Psoas muscle (tissue), 8 donors: ENCODE results near the gene WDR83. TPM values are rescaled to one million over a fixed set of nuclear protein-coding genes. Genes with fewer than 3 reads are reported as not detected.

Experiments used
- ATAC-seq, 4 donors: fragments of 200-7000 bp; cut with Tn5 transposase; one replicate each; pipeline ENCODE4 v1.9.1; 2020; ENCODE audit warnings: moderate library complexity in 3 of 4, mild to moderate bottlenecking in 2 of 4
- DNase-seq, 2 donors: peaks; one replicate each; pipeline ENCODE4 v3.0.0-alpha.2; 2020
- H3K27ac ChIP-seq: fragments of 200-600 bp; one replicate; pipeline ENCODE4 v1.8.0; 2022
- H3K27me3 ChIP-seq, 3 donors: fragments of 200-600 bp in 1 of 3; one replicate each; pipeline versions ENCODE4 v1.6.1 to v1.8.0; 2013 to 2022; ENCODE audit warnings: low read length in 2 of 3, mild to moderate bottlenecking in 2 of 3, moderate library complexity in 1 of 3; ENCODE audit not compliant: insufficient read depth in 3 of 3
- H3K36me3 ChIP-seq, 2 donors: fragments of 200-600 bp in 1 of 2; one replicate each; pipeline versions ENCODE4 v1.6.1 to v1.8.0; 2013 to 2022; ENCODE audit warnings: low read depth in 1 of 2, mild to moderate bottlenecking in 1 of 2, moderate library complexity in 1 of 2; ENCODE audit not compliant: insufficient read depth in 1 of 2
- H3K4me1 ChIP-seq: fragments of 200-600 bp; one replicate; pipeline ENCODE4 v1.8.0; 2022
- H3K4me3 ChIP-seq: fragments of 200-600 bp; one replicate; pipeline ENCODE4 v1.8.0; 2022; ENCODE audit warnings: mild to moderate bottlenecking
- H3K9me3 ChIP-seq: fragments of 200-600 bp; one replicate; pipeline ENCODE4 v1.8.0; 2022
- CTCF ChIP-seq: fragments of 200-600 bp; IDR thresholded peaks from one replicate; pipeline ENCODE4 v1.8.0; 2022; ENCODE audit warnings: antibody characterized with exemption
- WGBS, 3 donors: extraction: QIAGEN DNeasy Blood & Tissue Kit; methylation state at CpG; one replicate each; pipeline versions ENCODE4 v1.1.6 to v1.1.7; 2013; 5-methylcytosine and 5-hydroxymethylcytosine counted together
- intact Hi-C, 2 donors: fragments of 100-400 bp; cut with DNase I; formaldehyde crosslinking; loops; one replicate each; pipeline versions ENCODE4 v1.11.0 to v1.14.2; 2022
- polyA plus RNA-seq, 3 donors: library from polyadenylated mRNA; stranded (reverse); fragments of 200-250 nt; gene quantifications; one replicate each; pipeline ENCODE4 v1.2.3, GENCODE V29; 2013
- total RNA-seq, 4 donors: library from RNA; stranded (reverse); fragmentation: NEBNext Ultra II Directional in 2 of 4; extraction: Animal tissue kit (Norgen Biotek cat#: 25700) in 2 of 4; gene quantifications; one replicate each; pipeline versions ENCODE4 v1.2.1 to v1.2.4, GENCODE V29; 2021 to 2023
- donor health status: healthy with polysubstance abuse.
- donor health status: DM: no; HTN: no; CAD: no; lungs with moderate emphysema.
- donor health status: Bipolar disorder and iron deficiency.
- donor health status: healthy.
- donor health status: DM: yes; HTN: yes; CAD: no.
- donor health status: DM: no; HTN: no; CAD: no.
- donor health status: DM: no; HTN: no; CAD: no.
- donor health status: DM: yes; HTN: yes; CAD: no.

WDR83 gene
- total and polyA plus RNA-seq, 7 donors: 1.8 to 9.1 (median 4.5) TPM

GRCh38 chr19:12646551-12646950 is 20.1 kb upstream of the WDR83 start:
- peaks cover 0 to 7% of the 10 kb centered on the region in 2 donors for H3K36me3 ChIP-seq
- WGBS, 3 donors: 77 to 82% (median 79%) methylated on average over 10 of the region's 10 CpGs
- no peaks in the 10 kb centered on the region for H3K27me3 ChIP-seq
- H3K4me1 ChIP-seq: peaks cover 10% of the 10 kb centered on the region
- H3K4me3 ChIP-seq: no peak overlapping the region
- DNase-seq: no peak
- TF ChIP-seq CTCF: no peak
- ATAC-seq: no peak
- intact Hi-C loops: no loop called here
- no peak overlapping the region for H3K27ac ChIP-seq
- no peaks in the 10 kb centered on the region for H3K9me3 ChIP-seq

GRCh38 chr19:12647047-12647446 is 19.6 kb upstream of the WDR83 start:
- peaks cover 0 to 12% of the 10 kb centered on the region in 2 donors for H3K36me3 ChIP-seq
- ATAC-seq (peak in 2 of 4 donors; percentile 4 to 16), DNase-seq (no peak)
- H3K27ac ChIP-seq: no peak overlapping the region
- H3K4me3 ChIP-seq: no peak overlapping the region
- TF ChIP-seq CTCF: no peak
- intact Hi-C loops: no loop called here
- no peaks in the 10 kb centered on the region for H3K27me3 ChIP-seq
- H3K4me1 ChIP-seq: peaks cover 10% of the 10 kb centered on the region
- 70 to 75% (median 71%) methylated on average over 8 of the region's 8 CpGs for WGBS, 3 donors
- H3K9me3 ChIP-seq: no peaks in the 10 kb centered on the region

DNA sequence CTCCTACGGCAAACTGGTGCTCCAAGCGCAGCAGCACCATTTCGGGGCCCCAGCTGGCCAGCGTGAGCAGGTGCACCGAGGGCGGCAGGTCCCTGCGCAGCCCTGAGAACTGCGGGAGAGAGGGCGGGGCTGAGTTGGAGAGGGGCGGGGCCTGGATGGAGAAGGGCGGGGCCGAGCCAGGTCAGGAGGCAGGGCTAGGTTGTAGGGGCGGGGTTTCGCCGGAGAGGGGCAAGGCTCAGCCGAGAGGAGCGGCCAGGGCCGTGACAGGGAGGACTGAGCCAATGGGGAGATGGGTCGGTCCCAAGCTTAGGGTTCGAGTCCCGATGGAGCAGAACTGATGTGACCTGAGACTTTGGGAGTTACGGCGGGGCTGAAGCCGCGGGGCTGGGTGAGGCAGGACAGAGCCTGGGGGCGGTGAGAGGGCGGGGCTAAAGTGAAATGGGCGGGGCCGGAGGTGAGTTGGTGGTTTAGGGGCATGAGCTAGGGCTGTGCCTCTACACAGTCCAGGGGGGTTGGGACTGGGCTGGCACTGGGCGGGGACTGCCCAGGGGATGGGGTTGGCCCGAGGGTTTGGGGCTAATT is 19.0 kb upstream of the WDR83 start:
- intact Hi-C loops: no loop called here
- H3K27ac ChIP-seq: no peak overlapping the region
- H3K36me3 ChIP-seq: peaks cover 0 to 14% of the 10 kb centered on the region in 2 donors
- H3K4me1 ChIP-seq: peaks cover 10% of the 10 kb centered on the region
- 8 to 12% (median 11%) methylated on average over 23 to 31 of the region's 31 CpGs for WGBS, 3 donors
- peak; percentile 90 to 96 (median 94) for ATAC-seq
- DNase-seq: peak; percentile 71 to 88
- no peaks in the 10 kb centered on the region for H3K27me3 ChIP-seq
- H3K9me3 ChIP-seq: no peaks in the 10 kb centered on the region
- TF ChIP-seq CTCF: no peak
- H3K4me3 ChIP-seq: peak overlapping the region; percentile 56

- H3K36me3 ChIP-seq: peaks cover 0 to 14% of the 10 kb centered on the region in 2 donors
- WGBS, 3 donors: 7 to 15% (median 7%) methylated on average over 29 of the region's 29 CpGs
- H3K9me3 ChIP-seq: no peaks in the 10 kb centered on the region
- no peak overlapping the region for H3K27ac ChIP-seq
- ATAC-seq (peak; percentile 17 to 62 (median 58)), DNase-seq (no peak)
- TF ChIP-seq CTCF: no peak
- no peaks in the 10 kb centered on the region for H3K27me3 ChIP-seq
- peaks cover 10% of the 10 kb centered on the region for H3K4me1 ChIP-seq
- peak overlapping the region; percentile 56 for H3K4me3 ChIP-seq
- intact Hi-C loops: no loop called here
Observed at GRCh38 chr19:12648088-12648487, 18.5 kb upstream of the WDR83 start.

- Histone ChIP-seq H3K27ac (no peak overlapping the region), H3K9me3 (no peaks in the 10 kb centered on the region), H3K4me3 (no peak overlapping the region), H3K27me3 (no peaks in the 10 kb centered on the region), H3K36me3 (peaks cover 0 to 30% of the 10 kb centered on the region in 2 donors), H3K4me1 (peaks cover 10% of the 10 kb centered on the region)
- ATAC-seq (no peak), DNase-seq (no peak)
- intact Hi-C loops: no loop called here
- whole genome bisulfite sequencing, 3 donors: 94 to 96% (median 95%) methylated on average over 10 of the region's 10 CpGs
- no peak for TF ChIP-seq CTCF
Observed at GRCh38 chr19:12649941-12650340, 16.7 kb upstream of the WDR83 start.
